Activated T-helper 1 cell treated with Interleukin-2 at 50 U/mL for 16 hours (primary cell): ENCODE results near the gene CCL28.
"Not testable (repeated sequence)": the region's sequence is repeated elsewhere in the genome, so short reads cannot be mapped to it uniquely, and the experiment has no call there.

Source experiments
- DNase-seq: peaks from one replicate; pipeline ENCODE4 v3.0.0-alpha.2; 2020; ENCODE audit warnings: low read depth

Gene CCL28

DNA sequence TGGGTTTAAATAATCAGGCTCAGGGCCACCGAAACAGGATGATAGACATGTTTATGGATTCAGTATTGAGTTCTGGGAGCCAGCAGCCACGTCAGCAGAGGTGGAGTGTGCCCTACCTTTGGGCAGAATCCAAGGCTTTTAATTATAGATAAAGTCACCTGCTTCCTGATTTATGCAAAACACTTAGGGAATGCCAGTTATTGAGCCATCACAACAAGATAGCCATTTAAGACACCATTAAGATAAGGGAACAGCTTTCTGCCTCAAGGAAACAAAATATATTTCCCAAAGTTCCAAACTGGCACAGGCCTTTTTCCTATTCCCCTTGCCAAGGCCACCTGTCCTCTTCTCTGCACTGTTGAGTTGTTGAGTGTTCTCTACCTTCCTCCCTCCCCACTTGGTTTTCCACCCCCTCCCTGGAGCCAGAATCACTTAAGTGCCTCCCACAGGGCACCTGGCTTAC lies 2.4 kb downstream of the CCL28 start:
- DNase-seq, result no peak

DNA sequence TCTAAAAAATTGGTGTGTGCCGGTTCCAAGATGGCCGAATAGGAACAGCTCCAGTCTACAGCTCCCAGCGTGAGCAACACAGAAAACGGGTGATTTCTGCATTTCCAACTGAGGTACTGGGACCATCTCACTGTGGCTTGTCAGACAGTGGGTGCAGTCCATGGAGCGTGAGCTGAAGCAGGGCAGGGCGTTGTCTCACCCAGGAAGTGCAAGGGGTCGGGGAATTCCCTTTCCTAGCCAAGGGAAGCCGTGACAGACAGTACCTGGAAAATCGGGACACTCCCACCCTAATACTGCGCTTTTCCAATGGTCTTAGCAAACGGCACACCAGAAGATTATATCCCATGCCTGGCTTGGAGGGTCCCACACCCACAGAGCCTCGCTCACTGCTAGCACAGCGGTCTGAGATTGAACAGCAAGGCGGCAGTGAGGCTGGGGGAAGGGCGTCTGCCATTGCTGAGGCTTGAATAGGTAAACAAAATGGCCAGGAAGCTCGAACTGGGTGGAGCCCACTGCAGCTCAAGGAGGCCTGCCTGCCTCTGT lies 9.6 kb downstream of the CCL28 start:
- not testable (repeated sequence) for DNase-seq

DNA sequence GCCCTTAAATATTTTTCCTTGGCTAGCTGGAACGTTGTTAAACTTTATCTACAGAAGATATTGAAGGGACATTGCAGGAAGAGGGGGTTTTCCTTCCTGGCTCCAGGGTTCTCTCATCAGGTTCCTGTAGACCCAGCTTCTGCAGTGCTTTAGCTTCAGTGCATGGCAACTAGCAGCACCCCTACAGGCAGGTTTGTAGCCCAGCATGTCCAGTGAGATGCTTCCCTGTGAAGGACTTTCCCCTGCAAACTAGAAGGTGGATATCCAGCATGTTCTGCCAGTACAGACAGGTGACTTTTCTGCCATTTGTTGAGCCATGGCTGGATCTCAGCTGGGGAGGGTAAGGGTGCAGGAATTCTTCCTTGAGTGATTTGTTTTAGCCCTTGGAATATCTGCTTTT lies 10.4 kb downstream of the CCL28 start:
- no peak for DNase-seq

DNA sequence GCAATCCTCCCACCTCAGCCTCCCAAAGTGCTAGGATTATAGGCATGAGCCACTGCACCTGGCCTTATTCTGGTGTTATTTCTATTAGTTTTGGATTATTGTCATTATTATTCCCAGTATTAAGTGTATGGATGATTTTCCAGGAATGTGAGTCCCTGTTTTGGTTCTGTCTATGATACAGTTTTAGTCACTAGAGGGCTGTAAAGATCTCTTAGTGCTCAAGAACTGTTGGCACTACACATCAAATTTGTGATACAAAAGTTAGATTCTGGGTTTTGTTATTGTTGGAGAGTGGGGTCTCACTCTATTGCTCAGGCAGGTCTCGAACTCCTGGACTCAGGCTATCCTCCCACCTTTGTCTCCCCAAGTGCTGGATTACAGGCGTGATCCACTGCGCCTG lies 12.1 kb downstream of the CCL28 start:
- no peak for DNase-seq

DNA sequence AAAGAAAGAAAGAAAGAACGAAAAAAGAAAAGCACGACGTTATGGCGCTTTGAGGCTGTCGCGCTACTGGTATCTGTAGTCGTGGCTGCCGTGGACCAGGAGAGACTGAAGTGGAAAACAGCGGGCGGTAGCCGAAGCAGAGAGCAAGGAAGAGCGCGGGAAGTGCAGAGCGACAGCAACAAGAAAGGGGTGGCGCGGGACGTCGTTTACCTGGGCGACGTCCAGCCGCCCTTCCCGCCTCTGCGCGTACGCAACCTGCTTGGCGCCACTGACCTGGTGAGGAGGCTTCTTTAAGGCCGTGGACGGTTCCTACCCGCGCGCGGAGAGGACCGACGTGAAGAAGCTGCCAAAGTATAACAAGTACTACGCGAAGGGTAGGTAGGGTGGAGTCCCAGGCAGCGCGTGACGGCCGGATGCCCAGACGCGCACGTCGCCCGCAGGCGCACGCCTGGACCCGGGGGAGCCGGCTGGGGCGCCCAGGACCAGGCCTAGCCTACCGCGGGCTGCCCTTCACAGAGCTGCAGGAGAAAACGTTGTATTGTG lies 15.4 kb downstream of the CCL28 start:
- DNase-seq, result peak; percentile 43

DNA sequence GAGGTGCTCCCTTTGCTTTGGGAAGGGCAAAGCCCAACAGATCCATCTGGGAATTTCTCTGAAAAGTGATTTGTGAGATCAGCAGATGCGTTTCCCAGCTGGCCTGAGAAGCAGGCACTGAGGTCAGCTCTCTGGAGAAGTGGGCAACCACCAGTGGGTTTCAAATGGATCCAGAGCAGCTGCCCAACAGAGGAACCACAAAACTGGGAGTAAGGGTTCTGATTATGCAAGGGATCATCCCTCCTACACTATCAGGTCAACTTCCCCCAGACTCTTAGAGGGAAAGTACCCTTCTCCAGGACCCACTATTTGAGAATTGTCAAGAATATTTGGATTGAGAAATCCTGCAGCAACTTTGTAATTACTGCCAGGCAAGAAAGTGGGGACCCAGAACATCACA lies 21.7 kb downstream of the CCL28 start:
- no peak for DNase-seq

DNA sequence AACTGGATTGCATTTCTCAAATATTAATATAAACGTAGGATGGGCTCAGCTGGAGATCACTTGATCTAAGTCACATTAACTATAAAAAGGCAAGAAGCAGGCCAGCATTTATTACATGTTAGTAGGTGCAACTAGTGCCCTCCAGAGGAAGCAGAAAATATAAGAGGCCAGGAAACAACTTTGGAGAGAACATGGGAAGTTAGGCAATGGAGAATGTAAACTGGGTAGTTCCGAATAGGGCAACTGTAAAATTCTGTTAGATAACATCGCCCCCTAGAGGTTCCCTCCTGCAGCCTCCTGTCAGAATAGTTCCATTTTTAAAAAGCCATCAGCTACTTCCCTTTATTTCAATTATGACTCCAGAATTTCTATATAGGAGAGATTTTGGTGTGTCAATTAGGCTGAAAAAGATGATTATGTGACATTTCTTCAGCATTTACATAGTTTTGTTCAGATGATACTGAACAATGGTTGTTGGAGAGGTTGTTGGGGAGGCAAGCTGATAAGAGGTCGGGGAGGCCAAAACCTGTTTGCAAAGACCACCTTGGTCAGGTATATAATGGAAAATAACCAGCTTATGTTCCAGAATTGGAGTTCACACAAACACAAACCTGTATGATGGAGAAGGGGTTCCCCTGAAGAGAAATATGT lies 22.4 kb downstream of the CCL28 start:
- no peak for DNase-seq

DNA sequence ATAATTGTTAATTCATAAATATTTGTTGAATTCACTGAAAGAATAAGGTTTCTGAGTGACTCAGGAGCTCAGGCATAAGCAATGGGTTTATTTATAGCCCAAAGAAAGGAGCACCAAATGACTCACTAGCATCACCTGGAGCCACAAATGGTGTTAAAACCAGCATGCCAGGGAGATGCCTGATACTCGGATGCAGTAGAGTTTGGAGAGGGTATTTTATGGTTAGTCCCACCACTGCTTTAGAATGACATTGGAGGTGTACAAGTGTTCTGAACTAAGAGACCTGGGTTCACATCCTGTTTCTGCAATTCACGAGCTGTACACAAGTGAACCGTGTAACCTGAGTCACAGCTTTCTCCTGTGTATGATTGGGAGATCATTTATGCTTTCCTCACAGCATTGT lies 25.2 kb downstream of the CCL28 start:
- DNase-seq, result no peak

DNA sequence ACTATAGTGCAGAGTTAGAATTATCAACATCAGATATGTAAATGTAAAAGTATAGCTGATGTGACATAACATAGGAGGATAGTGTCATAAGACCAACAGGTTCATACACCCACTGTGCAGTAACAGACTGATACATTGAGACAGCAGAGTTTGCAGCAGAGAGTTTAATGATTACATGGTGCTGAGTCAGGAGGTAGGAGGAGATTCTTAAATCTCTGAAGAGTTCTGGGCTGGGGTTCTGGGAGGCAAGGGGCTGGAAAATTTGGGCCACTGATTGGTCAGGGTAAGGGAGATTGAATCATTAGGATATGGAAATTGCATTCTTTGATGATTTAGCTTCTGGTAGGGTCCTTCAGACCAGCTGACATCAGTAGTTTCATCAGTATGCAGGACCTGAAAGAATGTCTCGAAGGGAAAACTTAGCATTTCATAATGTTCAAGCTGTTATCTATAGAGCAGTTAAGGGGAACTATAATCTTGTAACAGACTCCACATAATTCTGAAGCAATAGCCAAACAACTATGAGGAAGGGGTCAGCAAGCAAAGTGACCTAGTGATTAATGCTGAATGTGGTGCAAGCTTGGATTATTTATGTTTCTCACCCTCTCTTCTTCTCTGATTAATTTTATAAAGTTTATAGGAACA lies 35.6 kb downstream of the CCL28 start:
- DNase-seq, result no peak

DNA sequence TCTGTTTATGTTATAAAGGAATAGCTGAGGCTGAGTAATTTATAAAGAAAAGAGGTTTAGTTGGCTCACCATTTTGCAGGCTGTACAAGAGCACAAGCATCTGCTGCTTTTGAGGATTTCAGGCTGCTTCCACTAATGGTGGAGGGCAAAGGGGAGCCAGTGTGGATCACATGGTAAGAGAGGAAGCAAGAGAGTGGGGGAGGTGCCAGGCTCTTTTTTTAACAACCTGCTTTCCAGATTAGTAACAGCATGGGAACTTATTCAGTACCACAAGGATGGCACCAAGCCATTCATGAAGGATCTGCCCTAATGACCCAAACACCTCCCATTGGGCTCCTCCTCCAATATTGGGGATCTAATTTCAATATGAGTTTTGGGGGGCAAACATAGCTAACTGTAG lies 40.4 kb downstream of the CCL28 start:
- DNase-seq, result no peak

DNA sequence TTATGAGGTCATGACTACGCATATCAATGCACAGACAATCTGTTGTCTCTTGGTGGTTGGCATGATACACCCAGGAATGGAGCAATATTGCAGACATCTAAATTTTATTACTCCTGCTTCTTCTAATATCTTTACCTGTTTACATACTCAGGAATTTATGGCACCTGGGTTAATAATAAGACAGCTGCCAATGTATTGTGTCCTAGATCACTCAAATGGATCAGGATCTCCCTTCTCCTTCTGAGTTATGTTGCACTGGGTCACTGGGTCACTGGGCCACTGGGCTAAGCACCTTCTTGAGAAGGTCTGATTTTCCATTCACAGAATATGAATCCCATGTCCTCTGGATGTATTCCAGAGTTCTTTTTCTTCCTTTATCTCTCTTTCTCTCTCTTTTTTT lies 41.8 kb downstream of the CCL28 start:
- no peak for DNase-seq

DNA sequence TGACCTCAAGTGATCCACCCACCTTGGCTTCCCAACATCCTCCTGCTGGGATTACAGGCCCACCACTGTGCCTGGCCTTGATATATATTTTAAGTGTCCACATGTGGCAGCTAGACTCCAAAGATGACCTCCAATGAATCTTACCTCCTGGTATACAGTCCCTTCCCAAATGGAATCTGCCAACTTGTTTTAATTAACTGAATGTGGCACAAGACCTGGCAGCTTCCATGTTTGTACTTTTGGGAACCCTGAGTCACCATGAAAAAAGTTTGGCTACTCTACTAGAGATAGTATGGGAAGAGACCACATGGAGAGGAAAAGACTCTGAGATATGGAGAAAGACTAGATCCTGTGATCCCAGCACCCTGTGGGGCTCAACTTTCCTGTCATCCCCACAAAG lies 42.5 kb downstream of the CCL28 start:
- no peak for DNase-seq

DNA sequence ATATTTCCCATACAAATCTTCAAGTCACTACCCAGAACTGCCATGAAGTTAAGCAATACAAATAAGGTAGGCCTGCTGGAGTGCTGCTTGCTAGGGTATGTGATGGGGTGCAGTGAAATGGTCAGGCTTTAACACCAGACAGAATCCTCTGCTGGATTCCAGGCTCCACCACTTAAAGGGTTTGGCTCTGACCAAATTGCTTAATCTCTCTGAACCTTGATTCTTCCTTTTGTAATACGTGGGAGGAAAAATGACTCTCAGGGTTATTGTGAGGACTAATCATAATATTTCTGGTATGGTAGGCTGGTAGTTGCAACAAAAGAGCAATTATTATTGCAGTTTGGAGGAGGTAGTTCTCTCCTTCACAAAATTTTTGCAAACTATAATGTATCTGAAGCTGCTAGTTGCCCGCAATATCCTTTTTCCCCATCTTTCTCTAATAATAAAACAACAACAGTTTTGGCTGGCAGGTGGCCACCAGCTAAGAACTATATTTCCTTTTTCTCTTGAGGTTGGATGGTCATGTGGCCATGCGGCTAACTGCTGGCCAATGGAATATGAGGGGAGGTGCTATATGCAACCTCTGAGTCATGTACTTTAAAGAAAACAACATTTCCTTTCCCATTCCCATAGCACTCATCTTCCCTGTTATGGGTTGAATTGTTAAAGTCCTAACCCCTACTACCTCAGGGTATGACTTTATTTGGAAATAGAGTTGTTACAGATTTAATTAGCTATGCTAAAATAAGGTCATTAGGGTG lies 44.1 kb downstream of the CCL28 start:
- no peak for DNase-seq

DNA sequence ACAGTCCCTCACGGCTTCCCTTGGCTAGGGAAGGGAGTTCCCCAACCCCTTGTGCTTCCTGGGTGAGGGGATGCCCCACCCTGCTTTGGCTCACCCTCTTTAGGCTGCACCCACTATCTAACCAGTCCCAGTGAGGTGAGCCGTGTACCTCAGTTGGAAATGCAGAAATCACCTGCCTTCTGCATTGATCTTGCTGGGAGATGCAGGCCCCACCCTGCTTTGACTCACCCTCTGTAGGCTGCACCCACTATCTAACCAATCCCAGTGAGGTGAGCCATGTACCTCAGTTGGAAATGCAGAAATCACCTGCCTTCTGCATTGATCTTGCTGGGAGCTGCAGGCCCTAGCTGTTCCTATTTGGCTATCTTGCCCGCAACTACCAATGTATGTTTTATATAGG lies 44.7 kb downstream of the CCL28 start:
- DNase-seq, result no peak

DNA sequence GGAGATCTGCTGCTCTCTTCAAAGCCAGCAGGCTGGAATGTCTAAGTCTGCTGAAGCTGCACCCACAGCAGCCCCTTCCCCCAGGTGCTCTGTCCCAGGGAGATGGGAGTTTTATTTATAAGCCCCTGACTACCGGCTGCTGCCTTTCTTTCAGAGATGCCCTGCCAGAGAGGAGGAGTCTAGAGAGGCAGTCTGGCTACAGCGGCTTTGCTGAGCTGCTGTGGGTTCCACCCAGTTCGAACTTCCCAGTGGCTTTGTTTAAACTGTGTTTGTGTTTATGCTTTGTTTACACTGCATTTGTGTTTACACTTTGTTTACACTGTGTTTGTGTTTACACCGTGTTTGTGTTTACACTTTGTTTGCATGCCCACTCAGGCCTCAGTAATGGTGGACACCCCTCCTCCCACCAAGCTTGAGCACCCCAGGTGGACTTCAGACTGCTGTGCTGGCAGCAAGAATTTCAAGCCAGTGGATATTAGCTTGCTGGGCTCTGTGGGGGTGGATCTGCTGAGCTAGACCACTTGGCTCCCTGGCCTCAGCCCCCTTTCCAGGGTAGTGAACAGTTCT lies 45.4 kb downstream of the CCL28 start:
- not testable (repeated sequence) for DNase-seq

DNA sequence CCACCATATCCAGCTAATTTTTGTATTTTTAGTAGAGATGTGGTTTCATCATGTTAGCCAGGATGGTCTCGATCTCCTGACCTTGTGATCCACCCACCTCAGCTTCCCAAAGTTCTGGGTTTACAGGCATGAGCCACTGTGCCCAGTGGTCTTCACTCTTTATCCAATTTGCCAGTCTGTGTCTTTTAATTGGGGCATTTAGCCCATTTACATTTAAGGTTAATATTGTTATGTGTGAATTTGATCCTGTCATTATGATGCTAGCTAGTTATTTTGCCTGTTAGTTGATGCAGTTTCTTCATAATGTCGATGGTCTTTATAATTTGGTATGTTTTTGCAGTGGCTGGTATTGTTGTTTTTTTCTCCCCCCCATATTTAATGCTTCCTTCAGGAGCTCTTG lies 47.0 kb downstream of the CCL28 start:
- DNase-seq, result not testable (repeated sequence)

DNA sequence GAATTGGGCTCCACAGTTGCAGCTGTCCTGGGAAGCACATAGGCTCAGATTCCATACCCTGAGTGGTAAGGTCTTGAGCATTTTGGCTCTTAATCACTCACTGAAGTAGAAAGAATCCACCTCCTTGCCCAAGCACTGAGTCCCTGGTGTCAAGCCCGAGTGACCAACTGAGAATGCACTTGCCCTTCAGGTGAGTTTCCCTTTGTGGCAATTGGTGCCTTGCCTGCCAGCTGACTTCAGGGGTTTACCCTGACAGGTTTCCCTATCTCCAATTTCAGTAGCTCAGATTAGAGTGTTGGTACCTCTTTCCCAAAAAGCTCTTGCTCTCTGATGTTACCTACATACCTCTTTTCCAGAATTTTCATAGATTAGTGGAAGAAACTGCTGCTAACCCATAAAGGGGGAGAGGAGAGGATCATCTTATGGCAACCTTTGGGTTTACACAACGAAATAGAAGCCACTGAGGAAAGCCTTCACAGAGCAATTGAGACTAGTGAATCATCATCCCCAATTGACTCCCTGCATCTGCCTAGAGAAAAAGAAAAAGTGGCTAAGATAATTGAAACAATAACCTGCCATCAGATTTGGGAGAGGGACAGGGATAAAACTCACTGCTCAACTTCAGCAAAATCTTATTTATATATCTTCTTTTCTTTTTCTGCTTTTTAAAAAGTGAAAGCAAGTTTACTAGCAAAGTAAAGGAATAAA lies 48.6 kb downstream of the CCL28 start:
- no peak for DNase-seq

DNA sequence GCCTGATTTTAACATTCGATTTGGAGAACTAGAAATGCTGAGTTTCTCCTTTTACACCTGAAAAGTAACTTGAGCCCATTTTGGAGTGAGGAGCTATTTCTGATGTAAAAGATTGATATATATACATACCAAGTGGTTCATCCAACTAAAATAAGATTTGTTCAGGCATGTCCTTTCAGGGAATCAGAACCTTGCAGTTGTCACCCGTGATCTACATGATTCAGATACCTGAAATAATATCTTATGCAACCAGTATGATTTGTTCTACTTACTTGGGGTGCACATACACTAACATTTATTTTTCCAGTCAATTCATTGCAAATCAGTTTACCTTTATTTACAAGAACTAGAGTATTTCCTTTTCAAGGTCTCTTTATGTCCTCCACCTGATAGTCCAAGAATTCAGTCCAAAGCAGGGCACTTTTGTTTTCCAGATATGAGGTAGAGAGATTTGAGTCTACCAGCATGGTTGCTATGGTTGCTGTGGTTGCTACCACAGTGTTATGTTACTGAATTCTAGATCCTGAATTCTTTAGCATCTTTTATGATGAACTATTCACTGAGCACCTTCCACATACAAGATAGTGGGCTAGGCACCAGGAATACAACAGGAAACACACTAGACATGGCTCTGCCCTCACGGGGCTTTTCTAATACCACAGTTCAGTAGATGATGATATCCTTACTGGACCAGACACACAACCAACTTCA lies 49.3 kb downstream of the CCL28 start:
- no peak for DNase-seq

DNA sequence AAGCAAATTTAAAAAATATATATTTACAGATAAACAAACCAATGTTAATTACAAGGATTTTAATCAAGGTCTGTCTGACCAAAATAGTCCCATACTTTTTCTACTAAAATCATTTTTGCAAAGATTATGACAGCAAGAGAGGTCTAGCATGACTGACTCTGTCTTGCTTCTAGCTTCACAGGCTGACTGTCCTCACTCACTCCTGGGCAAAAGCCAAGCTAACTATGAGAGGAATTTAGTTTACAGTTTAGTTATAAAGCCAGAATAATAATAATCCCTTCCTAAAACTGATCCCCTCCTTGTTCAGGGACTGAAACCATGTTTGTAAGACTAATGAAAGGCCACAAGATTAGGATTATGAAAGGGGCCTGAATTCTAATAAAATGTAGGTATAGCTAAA lies 53.5 kb downstream of the CCL28 start:
- no peak for DNase-seq

DNA sequence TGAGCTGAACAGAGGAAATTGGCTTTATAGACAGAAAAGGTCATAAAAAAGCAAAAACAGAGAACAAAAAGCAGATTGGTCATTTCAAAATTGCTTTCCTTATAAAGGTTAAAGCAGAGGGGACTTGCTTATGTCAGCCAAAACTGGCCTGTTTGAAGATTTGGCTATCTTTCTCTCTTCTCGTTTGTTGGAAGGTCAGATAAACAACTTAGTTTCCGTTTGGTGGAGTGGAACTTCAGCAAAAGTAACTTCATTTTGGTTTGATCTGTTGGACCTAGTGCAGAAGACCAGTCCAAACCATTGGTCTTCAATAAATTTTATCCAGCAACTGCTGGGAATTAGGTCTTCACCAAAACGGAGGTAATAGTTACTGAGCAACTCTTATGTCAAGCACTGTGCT lies 53.9 kb downstream of the CCL28 start:
- DNase-seq, result no peak

DNA sequence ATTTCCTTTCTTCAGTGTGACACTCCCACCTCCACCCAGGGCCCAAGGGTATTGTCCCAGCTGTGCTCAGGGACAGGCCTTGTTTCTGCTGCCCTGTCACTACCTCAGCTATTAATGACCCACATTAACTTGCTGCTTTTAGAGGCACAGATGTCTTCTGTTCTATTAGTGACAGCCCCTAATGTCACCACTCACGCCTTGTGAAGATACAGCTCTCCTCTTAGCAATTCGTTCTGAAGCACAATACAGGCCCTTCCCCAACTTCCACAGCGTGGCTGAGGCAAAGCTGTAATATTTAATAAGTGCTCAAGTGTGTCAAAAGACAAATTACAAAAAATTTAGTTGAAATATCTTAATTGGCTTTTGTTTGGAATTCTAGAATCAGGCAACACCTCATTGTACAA lies 54.3 kb downstream of the CCL28 start:
- no peak for DNase-seq
